H9 (cell line): Measurements from ENCODE around the gene RALGAPA1. TPM values are rescaled to one million over a fixed set of nuclear protein-coding genes. Genes with fewer than 3 reads are reported as not detected.

Experiments
- DNase-seq: peaks from one replicate; pipeline ENCODE4 v3.0.0-alpha.2; 2017
- H2AFZ ChIP-seq: one replicate; pipeline ENCODE4 v1.6.1; 2013; ENCODE audit warnings: mild to moderate bottlenecking, low read length, control low read depth, moderate library complexity
- H2AK5ac ChIP-seq: 2 replicates; pipeline ENCODE4 v1.6.1; 2013; ENCODE audit warnings: low read length, control low read depth, mixed read lengths; ENCODE audit not compliant: insufficient read length
- H2BK120ac ChIP-seq: one replicate; pipeline ENCODE4 v1.6.1; 2013; ENCODE audit warnings: low read depth, mild to moderate bottlenecking, low read length, control low read depth, inconsistent platforms; ENCODE audit not compliant: poor library complexity, severe bottlenecking
- H2BK12ac ChIP-seq: 2 replicates; pipeline ENCODE4 v1.6.1; 2013; ENCODE audit warnings: low read length, control low read depth, mixed read lengths, low read depth; ENCODE audit not compliant: insufficient read length
- H2BK15ac ChIP-seq: 2 replicates; pipeline ENCODE4 v1.6.1; 2013; ENCODE audit warnings: low read depth, low read length, control low read depth
- H2BK20ac ChIP-seq: one replicate; pipeline ENCODE4 v1.6.1; 2013; ENCODE audit warnings: low read depth, mild to moderate bottlenecking, low read length, control low read depth, inconsistent platforms; ENCODE audit not compliant: poor library complexity, severe bottlenecking
- H2BK5ac ChIP-seq: 2 replicates; pipeline ENCODE4 v1.6.1; 2013; ENCODE audit warnings: low read length, control low read depth, mixed read lengths; ENCODE audit not compliant: insufficient read length
- H3K14ac ChIP-seq: 2 replicates; pipeline ENCODE4 v1.6.1; 2013; ENCODE audit warnings: low read length, control low read depth; ENCODE audit not compliant: insufficient read depth
- H3K18ac ChIP-seq: 2 replicates; pipeline ENCODE4 v1.6.1; 2013; ENCODE audit warnings: low read depth, mild to moderate bottlenecking, mixed read lengths, low read length, control low read depth; ENCODE audit not compliant: insufficient read length
- H3K23ac ChIP-seq: 2 replicates; pipeline ENCODE4 v1.6.1; 2013; ENCODE audit warnings: low read length, control low read depth, mixed read lengths, low read depth; ENCODE audit not compliant: insufficient read length
- H3K23me2 ChIP-seq: 2 replicates; pipeline ENCODE4 v1.6.1; 2013; ENCODE audit warnings: low read depth, mild to moderate bottlenecking, mixed read lengths, low read length, control low read depth; ENCODE audit not compliant: insufficient read length, poor library complexity, severe bottlenecking
- H3K27ac ChIP-seq: 2 replicates; pipeline ENCODE4 v1.5.1; 2013; ENCODE audit warnings: low read length, control low read depth, mixed read lengths, low read depth; ENCODE audit not compliant: insufficient read length
- H3K27me3 ChIP-seq: 2 replicates; pipeline ENCODE4 v1.6.1; 2013; ENCODE audit warnings: low read length, control low read depth, inconsistent platforms; ENCODE audit not compliant: insufficient read depth
- H3K4ac ChIP-seq: 2 replicates; pipeline ENCODE4 v1.6.1; 2013; ENCODE audit warnings: low read depth, mild to moderate bottlenecking, control low read depth, inconsistent platforms, low read length, moderate library complexity
- H3K4me1 ChIP-seq: 2 replicates; pipeline ENCODE4 v1.6.1; 2013; ENCODE audit warnings: low read length, control low read depth, inconsistent platforms; ENCODE audit not compliant: insufficient read depth
- H3K4me2 ChIP-seq: 2 replicates; pipeline ENCODE4 v1.6.1; 2013; ENCODE audit warnings: low read length, control low read depth, mixed read lengths; ENCODE audit not compliant: insufficient read length, insufficient read depth
- H3K56ac ChIP-seq: 2 replicates; pipeline ENCODE4 v1.6.1; 2013; ENCODE audit warnings: low read depth, mild to moderate bottlenecking, mixed read lengths, low read length, control low read depth; ENCODE audit not compliant: insufficient read length
- H3K79me1 ChIP-seq: 2 replicates; pipeline ENCODE4 v1.6.1; 2013; ENCODE audit warnings: low read depth, mild to moderate bottlenecking, moderate library complexity, low read length, control low read depth, inconsistent platforms; ENCODE audit not compliant: insufficient read depth, poor library complexity, severe bottlenecking
- H3K79me2 ChIP-seq: 2 replicates; pipeline ENCODE4 v1.6.1; 2013; ENCODE audit warnings: low read length, control low read depth, inconsistent platforms; ENCODE audit not compliant: insufficient read depth
- H3K9ac ChIP-seq: 2 replicates; pipeline ENCODE4 v1.6.1; 2013; ENCODE audit warnings: low read length, control low read depth, mixed read lengths; ENCODE audit not compliant: insufficient read length; ENCODE audit errors: extremely low read depth
- H3K9me3 ChIP-seq: one replicate; pipeline ENCODE4 v1.6.1; 2013; ENCODE audit warnings: low read depth, low read length, inconsistent platforms; ENCODE audit not compliant: control insufficient read depth
- H3T11ph ChIP-seq: one replicate; pipeline ENCODE4 v1.6.1; 2013; ENCODE audit warnings: mild to moderate bottlenecking, low read length, control low read depth, inconsistent platforms
- H4K20me1 ChIP-seq: one replicate; pipeline ENCODE4 v1.6.1; 2013; ENCODE audit not compliant: control insufficient read depth, insufficient read length, insufficient read depth
- H4K5ac ChIP-seq: 2 replicates; pipeline ENCODE4 v1.6.1; 2013; ENCODE audit warnings: low read depth, mild to moderate bottlenecking, mixed read lengths, low read length, control low read depth; ENCODE audit not compliant: insufficient read length
- H4K8ac ChIP-seq: replicated peaks from 2 replicates; pipeline ENCODE4 v1.6.1; 2013; ENCODE audit warnings: low read length, control low read depth, mixed read lengths, low read depth; ENCODE audit not compliant: insufficient read length
- H4K91ac ChIP-seq: 2 replicates; pipeline ENCODE4 v1.6.1; 2013; ENCODE audit warnings: low read depth, mild to moderate bottlenecking, moderate library complexity, mixed read lengths, low read length, control low read depth; ENCODE audit not compliant: insufficient read length
- H3K27ac Mint-ChIP-seq, 3 experiments: 2 replicates in 2 of 3; 3 replicates in 1 of 3; pipeline ENCODE4 v1.8.0; 2020 to 2021; ENCODE audit warnings: mixed read lengths in 3 of 3, mild to moderate bottlenecking in 1 of 3, moderate library complexity in 1 of 3
- H3K27me3 Mint-ChIP-seq: 2 replicates; pipeline ENCODE4 v1.8.0; 2021; ENCODE audit warnings: low read depth, mild to moderate bottlenecking, moderate library complexity, mixed read lengths
- H3K36me3 Mint-ChIP-seq, 3 experiments: 2 replicates in 2 of 3; 3 replicates in 1 of 3; pipeline ENCODE4 v1.8.0; 2020 to 2021; ENCODE audit warnings: low read depth in 3 of 3, mixed read lengths in 3 of 3; ENCODE audit not compliant: insufficient read depth in 1 of 3
- H3K4me1 Mint-ChIP-seq, 2 experiments: 2 replicates each; pipeline ENCODE4 v1.8.0; 2020; ENCODE audit warnings: mixed read lengths in 2 of 2
- H3K4me3 Mint-ChIP-seq, 2 experiments: 2 replicates in 1 of 2; 3 replicates in 1 of 2; pipeline ENCODE4 v1.8.0; 2020 to 2021; ENCODE audit warnings: mild to moderate bottlenecking in 2 of 2, mixed read lengths in 2 of 2, moderate library complexity in 1 of 2
- H3K9me3 Mint-ChIP-seq, 2 experiments: 2 replicates in 1 of 2; 3 replicates in 1 of 2; pipeline ENCODE4 v1.8.0; 2020; ENCODE audit warnings: mild to moderate bottlenecking in 2 of 2, mixed read lengths in 2 of 2, moderate library complexity in 1 of 2
- WGBS: extraction: QIAGEN DNeasy Blood & Tissue Kit; methylation state at CpG from one replicate; pipeline ENCODE4 v1.1.7; 2013; ENCODE audit warnings: missing lambda C conversion rate, low lambda C conversion rate, mixed read lengths; ENCODE audit not compliant: insufficient read length; ENCODE audit errors: extremely low coverage; 5-methylcytosine and 5-hydroxymethylcytosine counted together
- total RNA-seq: library from RNA; stranded (reverse); gene quantifications from 2 replicates; pipeline ENCODE4 v1.2.1, GENCODE V29; 2021
- TF ChIP-seq, protein P1 (sequence below): fragments of 200-600 bp; sonication (generic); conservative IDR thresholded peaks from 3 replicates; pipeline ENCODE4 v1.8.0; 2021; ENCODE audit warnings: antibody characterized with exemption, mild to moderate bottlenecking

The RALGAPA1 gene
- total RNA-seq, 1 experiment from 2014 or later, result 29.8 TPM

GRCh38 chr14:35806006-35806907 is 2.8 kb downstream of the RALGAPA1 start:
- no peaks in the 10 kb centered on the region for H3K27me3 Mint-ChIP-seq
- H3K36me3 Mint-ChIP-seq, result peaks cover 0 to 5% (median 4%) of the 10 kb centered on the region in 3 experiments; a peak in 4 of 7 replicates
- Histone ChIP-seq H4K20me1 (no peaks in the 10 kb centered on the region), H2BK5ac (no peak overlapping the region), H3K18ac (no peak overlapping the region), H3K23me2 (peaks cover 3% of the 10 kb centered on the region), H3K4me2 (no peak overlapping the region), H3K79me1 (no peaks in the 10 kb centered on the region), H4K91ac (no peak overlapping the region), H4K8ac (no peak overlapping the region), H3K4me1 (no peaks in the 10 kb centered on the region), H2AK5ac (no peak overlapping the region), H2BK20ac (no peak overlapping the region), H3K23ac (no peak overlapping the region), H2BK120ac (no peak overlapping the region), H3K9ac (no peak overlapping the region), H3K14ac (no peak overlapping the region), H3K79me2 (no peaks in the 10 kb centered on the region), H3K27ac (no peak overlapping the region), H4K5ac (no peak overlapping the region), H3K56ac (no peak overlapping the region), H3T11ph (no peak overlapping the region), H3K4ac (no peak overlapping the region), H3K27me3 (no peaks in the 10 kb centered on the region), H3K9me3 (no peaks in the 10 kb centered on the region), H2BK12ac (no peak overlapping the region), H2AFZ (no peak overlapping the region), H2BK15ac (no peak overlapping the region)
- no peak for DNase-seq
- no peak overlapping the region for H3K27ac Mint-ChIP-seq
- TF ChIP-seq, protein P1, sequence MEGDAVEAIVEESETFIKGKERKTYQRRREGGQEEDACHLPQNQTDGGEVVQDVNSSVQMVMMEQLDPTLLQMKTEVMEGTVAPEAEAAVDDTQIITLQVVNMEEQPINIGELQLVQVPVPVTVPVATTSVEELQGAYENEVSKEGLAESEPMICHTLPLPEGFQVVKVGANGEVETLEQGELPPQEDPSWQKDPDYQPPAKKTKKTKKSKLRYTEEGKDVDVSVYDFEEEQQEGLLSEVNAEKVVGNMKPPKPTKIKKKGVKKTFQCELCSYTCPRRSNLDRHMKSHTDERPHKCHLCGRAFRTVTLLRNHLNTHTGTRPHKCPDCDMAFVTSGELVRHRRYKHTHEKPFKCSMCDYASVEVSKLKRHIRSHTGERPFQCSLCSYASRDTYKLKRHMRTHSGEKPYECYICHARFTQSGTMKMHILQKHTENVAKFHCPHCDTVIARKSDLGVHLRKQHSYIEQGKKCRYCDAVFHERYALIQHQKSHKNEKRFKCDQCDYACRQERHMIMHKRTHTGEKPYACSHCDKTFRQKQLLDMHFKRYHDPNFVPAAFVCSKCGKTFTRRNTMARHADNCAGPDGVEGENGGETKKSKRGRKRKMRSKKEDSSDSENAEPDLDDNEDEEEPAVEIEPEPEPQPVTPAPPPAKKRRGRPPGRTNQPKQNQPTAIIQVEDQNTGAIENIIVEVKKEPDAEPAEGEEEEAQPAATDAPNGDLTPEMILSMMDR, result no peak
- no peak overlapping the region for H3K4me3 Mint-ChIP-seq
- WGBS, result no CpG with 5 or more reads among the region's 2 CpGs
- peaks cover 15 to 17% of the 10 kb centered on the region in 2 experiments for H3K4me1 Mint-ChIP-seq
- no peaks in the 10 kb centered on the region for H3K9me3 Mint-ChIP-seq
